Left colon (tissue), 2 donors: Measurements from ENCODE around the gene TMIE. TPM values are rescaled to one million over a fixed set of nuclear protein-coding genes. Genes with fewer than 3 reads are reported as not detected.

Experiments
- ATAC-seq: fragments of 200-7000 bp; cut with Tn5 transposase; one replicate; pipeline ENCODE4 v1.9.1; 2020; ENCODE audit warnings: mild to moderate bottlenecking, moderate library complexity
- DNase-seq, 2 donors: peaks; one replicate each; pipeline ENCODE4 v3.0.0-alpha.2; 2020
- intact Hi-C, 2 donors: fragments of 100-400 bp; cut with DNase I in 1 of 2; cut with micrococcal nuclease in 1 of 2; formaldehyde crosslinking; loops; one replicate each; pipeline versions ENCODE4 v1.11.2 to v1.14.0; 2022; cut with DNase I, micrococcal nuclease
- total RNA-seq, 2 donors: library from RNA; stranded (reverse); fragmentation: NEBNext Ultra II Directional; extraction: Animal tissue kit (Norgen Biotek cat#: 25700); gene quantifications; one replicate each; pipeline ENCODE4 v1.2.1, GENCODE V29; 2021
- donor health status: DM: no; HTN: no; CAD: no.
- donor health status: DM: yes; HTN: yes; CAD: no.

The TMIE gene
- total RNA-seq, 2 donors from 2014 or later, result 0.17 TPM; not detected in 1

DNA sequence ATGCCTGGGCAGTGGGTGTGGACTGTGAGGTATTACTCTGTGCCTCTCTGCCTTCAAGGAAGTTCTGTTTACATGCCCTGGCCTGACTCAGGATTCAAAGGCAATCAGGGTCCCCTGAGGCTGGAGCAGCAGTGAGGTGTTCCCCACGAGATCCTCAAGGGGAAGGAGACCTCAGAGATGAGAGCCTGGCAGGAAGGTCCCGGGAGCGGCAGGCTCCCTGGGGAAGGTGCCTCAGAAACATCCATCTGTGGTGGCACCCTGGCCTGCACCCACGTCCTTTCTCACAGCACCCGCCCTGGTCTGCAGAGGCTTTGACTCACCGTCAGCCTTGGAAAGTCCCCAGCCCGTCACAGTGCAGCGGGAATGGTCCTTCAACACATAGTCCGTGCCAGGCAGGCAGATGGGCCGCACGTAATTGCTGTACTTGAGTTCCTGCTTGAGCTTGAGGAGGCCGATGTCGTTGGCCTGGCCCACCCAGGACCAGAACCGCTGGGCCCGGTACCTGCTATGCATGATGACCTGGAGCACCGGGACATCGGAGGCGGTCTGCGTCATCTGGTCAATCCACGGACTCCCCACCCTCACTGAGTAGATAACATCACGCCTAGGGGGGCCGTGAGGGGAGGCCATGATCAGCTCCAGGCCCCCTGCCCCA lies 12.8 kb downstream of the TMIE start:
- ATAC-seq, result no peak
- intact Hi-C loops, result no loop called here
- DNase-seq, result no peak

GRCh38 chr3:46714728-46715506 lies 13.7 kb downstream of the TMIE start:
- no peak for DNase-seq
- intact Hi-C loops, result no loop called here

DNA sequence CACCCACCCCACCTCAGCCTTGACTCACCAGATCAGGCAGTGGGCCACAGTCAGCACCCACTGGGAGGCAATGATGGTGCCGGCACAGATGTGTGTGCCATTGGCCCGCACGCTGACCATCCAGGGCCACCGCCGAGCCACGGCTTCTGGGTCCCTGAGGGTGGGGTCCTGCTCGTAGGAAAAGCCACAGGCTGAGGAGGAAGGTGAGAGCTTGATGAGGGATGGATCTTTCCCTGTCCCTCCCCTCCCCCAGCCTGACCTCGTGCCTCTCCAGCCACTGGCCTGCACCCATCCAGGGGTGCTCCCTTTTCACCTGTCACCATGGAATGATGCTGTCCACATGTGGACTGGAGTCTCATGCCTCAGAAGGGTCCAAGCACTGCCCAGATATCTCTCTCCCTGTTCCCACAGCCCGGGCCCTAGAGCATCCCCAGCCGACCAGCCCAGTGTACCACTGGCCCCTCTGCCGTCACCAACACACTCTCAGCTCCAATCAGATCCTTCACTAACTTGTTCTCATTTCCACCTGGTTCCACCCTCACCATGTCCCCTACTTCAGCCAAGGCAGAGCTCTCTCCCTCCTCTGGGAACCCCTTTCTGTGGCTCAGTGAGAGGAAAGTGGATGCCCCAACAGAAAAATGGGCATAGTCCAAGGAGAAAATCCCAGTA lies 14.4 kb downstream of the TMIE start:
- DNase-seq, result no peak
- intact Hi-C loops, result no loop called here

More at GRCh38 chr3:46714728-46715506, 13.7 kb downstream of the TMIE start:
- no peak for ATAC-seq

DNA sequence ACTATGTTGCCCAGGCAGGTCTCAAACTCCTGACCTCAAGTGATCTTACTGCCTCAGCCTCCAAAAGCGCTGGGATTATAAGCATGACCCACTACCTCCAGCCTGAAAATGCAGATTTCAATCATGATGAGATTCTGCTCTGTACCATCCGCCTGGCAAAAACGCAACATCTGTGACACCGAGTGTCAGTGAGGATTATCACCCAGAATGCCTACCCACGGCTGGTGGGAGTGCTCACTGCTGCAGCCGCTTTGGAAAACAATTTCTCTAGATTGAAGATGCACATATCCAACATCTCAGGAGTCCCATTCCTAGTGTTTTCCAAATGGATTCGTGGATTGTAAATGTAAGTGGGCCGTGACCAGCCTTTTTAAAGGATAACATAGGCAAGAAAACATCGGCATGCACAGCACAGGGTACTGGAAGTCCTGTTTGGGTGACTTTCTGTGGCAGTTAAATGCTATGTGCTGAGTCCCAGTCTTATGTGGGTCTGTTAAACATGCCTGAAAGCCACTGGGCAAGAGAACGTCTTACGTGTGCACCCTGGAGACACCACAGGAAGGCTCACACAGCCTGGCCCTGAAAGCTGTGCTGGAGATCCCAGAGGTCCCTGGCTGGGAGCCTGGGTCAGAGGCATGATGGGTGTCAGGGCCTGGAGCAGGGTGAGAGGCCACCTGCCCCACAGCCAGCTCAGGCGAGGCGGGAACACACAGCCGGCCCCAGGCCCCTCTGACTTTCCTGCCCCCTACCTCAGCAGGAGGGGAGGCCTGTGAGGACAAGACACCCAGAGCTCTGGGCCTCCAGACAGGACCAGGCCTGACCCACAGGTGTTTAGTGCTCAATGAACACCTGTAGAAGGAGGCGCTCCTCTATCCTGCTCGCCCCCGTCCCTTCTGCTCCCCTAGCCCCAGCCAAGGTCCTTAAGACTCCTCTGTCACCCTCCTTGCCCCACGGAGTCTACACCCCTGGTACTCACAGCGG lies 15.6 kb downstream of the TMIE start:
- intact Hi-C loops, result no loop called here
- ATAC-seq, result no peak
- DNase-seq, result no peak

More for the DNA sequence above, 14.4 kb downstream of the TMIE start:
- no peak for ATAC-seq

DNA sequence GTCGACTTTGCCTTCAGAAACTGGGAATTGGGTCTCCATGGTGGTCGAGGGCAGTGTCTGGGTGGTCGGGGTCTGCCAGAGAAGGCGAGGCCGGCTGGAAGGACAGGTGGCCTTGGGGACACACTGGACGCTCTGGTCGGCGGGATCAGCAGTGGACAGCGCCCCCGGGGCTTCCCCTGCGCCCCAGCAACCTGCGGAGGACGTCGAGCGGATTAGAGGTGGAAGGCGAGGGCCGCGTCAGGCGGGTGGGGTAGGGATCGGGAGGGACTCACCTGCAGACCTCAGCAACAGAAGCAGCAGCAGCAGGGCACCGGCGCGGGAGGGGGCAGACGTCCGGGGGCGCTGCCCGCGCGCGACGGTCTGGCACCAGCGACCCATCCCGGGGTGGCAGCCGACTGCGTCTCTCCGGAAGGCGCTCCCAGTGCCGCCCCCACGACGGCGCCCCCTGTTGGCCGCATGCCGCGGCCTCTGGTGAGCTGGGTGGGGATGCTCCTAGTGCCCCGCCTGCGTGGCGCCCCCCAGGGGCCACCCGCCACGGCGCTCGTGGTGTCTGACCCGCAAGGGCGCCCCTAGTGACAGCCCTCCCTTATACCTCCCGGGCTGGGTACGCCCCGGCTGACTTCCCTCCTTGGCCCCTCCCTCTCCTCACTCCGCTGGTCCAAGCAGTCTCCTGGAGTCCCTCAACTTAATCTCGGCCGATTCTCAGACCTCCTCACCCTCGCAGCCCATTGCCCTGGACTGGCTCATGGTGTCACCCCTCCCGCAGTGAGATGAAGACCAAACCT lies 16.4 kb downstream of the TMIE start, which contains the start of gene PRSS50:
TSS of gene PRSS50 (minus strand) at position 423 of the 785 bp plus-strand sequence. CDS start at position 378, 45 bp downstream.
- ATAC-seq, result no peak
- DNase-seq, result no peak
- intact Hi-C loops, result no loop called here

DNA sequence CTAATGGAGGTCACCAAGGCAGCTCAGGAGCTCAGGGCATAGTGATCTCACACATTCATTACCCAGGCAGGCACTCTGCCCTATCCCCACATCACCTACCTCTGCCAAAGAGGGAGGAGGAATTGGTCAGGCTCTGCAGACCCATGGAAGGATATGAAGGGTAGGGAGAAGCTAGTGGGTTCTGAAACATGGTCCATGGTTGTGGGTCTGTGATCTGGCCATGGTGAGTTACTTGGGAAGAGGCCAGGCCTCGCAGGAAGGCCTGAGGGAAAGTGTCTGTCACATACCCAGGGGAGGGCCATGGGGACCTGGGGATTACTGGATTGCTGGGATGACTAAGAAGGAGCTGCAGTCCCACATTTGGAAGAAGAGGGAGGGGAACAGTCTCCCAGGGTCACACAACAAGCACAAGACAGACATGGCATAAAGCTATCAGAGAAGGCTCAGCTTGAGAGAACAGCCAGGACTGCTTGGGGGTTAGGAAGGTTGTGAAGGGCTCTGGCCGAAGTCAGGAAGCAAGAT lies 17.9 kb downstream of the TMIE start:
- no peak for ATAC-seq
- DNase-seq, result no peak
- intact Hi-C loops, result no loop called here

DNA sequence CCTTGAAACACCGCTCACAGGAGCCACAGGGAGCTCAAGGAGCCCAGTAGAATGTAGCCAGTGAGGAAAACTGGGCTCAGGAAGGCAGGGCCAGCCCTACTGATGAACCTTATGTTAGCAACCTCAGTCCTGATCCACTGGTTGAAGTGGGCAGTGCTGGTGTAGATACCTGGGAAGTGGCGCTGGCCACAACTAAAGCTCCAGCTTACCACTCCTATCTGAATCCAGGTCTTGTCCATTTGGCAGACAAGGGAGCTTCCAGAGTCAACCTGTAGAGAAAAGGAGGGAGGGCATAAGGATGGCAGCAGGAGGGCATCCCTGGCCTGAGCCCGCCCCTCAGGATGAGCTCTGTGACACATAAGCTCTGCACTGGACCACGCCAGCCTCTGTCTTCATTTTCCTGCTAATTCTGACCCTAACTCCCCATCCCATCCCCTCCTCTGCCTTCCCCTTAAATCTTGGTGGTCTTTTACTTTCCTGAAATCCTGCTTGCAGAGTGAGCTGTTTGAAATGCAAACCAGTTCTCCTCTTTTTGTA lies 18.6 kb downstream of the TMIE start:
- intact Hi-C loops, result no loop called here
- ATAC-seq, result no peak
- DNase-seq, result no peak

DNA sequence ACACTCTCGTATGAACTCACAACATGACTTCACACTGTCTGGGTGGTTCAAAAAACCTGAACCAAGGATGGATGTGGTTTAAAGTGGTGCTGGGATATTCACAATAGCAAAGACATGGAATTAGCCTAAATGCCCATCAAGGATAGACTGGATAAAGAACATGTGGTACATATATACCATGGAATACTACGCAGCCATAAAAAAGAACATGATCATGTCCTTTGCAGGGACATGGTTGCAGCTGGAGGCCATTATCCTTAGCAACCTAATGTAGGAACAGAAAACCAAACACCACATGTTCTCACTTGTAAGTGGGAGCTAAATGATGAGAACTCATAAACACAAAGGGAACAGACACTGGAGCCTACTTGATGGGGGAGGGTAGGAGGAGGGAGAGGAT lies 19.8 kb downstream of the TMIE start:
- no peak for ATAC-seq

GRCh38 chr3:46722443-46722842 lies 21.3 kb downstream of the TMIE start:
- ATAC-seq, result no peak
- no peak for DNase-seq
- intact Hi-C loops, result no loop called here

More for the DNA sequence above, 19.8 kb downstream of the TMIE start:
- DNase-seq, result no peak
- intact Hi-C loops, result no loop called here

GRCh38 chr3:46724424-46724823 lies 23.2 kb downstream of the TMIE start:
- ATAC-seq (no peak), DNase-seq (no peak)
- intact Hi-C loops, result no loop called here

- intact Hi-C loops, result no loop called here
- DNase-seq (no peak), ATAC-seq (no peak)
These were observed 24.6 kb downstream of the TMIE start for GRCh38 chr3:46725621-46726314.

GRCh38 chr3:46729038-46729437 lies 27.8 kb downstream of the TMIE start:
- no peak for DNase-seq
- intact Hi-C loops, result no loop called here
- no peak for ATAC-seq

DNA sequence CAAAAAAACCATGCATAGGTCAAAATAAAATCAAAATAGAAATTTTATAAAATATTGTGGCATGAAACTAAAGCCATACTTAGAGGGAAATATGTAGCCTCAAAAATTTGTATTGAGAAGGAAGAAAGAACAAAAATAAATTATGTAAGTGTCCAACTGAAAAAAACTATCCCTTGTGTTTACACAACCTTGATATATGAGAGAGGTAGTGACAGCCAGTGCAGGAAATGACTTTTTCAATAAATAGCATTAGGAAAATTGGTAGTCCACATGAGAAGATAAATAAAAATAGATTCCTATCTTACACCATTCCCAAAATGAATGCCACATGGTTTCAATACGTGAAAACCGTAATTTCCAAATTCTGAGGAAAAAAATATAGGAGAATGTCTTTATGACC lies 29.6 kb downstream of the TMIE start:
- intact Hi-C loops, result no loop called here
- DNase-seq, result no peak
- no peak for ATAC-seq

DNA sequence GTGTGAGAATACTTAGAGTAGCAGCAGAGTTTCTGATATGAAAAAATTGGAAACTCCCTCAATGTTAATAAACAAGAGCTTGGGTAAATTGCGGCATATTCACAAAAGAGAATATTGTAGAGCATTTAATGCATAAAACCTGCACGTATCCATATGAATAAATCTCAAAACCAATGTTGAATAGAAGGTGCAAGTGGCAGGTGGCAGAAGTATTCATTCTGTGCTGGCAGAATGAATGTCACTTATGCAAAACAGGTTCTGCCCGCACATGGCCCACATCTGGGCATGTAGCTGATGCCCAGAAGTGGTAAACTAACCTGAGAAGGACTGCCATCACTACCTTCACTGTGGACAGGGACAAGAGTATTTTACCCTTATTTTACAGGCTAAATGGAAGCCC lies 30.6 kb downstream of the TMIE start:
- no peak for DNase-seq
- no peak for ATAC-seq
- intact Hi-C loops, result no loop called here

DNA sequence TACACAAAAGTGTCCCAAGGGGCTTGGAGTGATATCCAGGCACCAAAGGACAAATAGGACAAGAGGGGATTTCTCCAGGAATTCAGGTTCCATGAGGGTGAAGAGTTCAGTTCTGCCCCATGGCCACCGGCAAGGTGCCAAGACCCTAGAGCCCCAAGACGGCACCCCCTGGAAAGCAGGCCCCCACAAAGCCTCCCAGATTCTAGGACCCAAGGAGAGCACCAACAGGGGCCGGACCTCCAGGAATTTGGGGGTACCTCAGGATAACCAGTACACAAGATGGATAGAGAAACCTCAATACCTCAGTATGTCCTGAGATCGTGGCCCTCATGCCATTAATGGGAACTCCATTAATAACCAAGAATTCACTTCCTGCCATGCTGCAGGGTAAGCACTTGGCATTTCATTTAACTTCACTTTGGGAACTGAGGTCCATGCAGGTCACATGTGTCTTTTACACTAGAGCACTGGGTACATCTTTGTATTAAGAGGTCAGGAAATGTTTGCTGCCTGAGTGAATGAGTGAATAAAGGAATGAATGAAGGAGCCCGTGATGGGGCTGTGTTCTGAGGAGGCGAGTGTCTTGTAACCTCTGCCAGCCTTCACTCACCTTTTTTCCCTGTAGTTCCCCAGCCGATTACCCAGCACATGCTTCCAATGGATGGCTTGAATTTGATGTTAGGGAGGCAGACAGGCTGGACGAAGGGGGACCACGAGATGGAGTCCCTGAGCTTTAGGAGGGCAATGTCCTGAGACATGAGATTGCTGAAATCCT lies 32.0 kb downstream of the TMIE start:
- no peak for ATAC-seq
- intact Hi-C loops, result no loop called here
- no peak for DNase-seq

DNA sequence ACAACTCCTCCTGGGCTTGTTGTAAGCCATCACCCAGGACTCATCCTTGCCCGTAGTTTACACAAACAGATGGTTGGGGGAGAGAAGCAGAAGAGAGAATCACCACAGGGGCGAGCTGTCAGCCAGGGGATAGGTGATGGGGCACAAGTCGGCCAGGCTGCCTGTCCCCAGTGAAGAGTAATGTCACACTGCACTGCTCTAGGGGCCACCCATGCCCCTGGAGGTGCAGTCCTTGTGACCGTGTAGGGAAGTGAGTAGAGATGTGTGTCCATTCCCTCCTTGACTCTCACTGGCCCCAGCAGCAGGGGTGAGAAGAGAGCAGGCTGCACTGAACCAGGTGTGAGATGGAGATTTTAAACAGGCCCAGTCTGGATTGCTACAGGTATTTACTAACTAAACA lies 33.6 kb downstream of the TMIE start:
- intact Hi-C loops, result no loop called here
- no peak for ATAC-seq
- DNase-seq, result no peak
